HG02642 (cell line): ENCODE data around the gene DIP2A.
"Not testable (repeated sequence)": the region's sequence is repeated elsewhere in the genome, so short reads cannot be mapped to it uniquely, and the experiment has no call there.

ENCODE experiments used
- ATAC-seq: cut with Tn5 transposase; IDR thresholded peaks from one replicate; pipeline ENCODE4 v1.9.1; 2021; ENCODE audit warnings: mild to moderate bottlenecking; ENCODE audit not compliant: unreplicated experiment, poor library complexity

The DIP2A gene

DNA sequence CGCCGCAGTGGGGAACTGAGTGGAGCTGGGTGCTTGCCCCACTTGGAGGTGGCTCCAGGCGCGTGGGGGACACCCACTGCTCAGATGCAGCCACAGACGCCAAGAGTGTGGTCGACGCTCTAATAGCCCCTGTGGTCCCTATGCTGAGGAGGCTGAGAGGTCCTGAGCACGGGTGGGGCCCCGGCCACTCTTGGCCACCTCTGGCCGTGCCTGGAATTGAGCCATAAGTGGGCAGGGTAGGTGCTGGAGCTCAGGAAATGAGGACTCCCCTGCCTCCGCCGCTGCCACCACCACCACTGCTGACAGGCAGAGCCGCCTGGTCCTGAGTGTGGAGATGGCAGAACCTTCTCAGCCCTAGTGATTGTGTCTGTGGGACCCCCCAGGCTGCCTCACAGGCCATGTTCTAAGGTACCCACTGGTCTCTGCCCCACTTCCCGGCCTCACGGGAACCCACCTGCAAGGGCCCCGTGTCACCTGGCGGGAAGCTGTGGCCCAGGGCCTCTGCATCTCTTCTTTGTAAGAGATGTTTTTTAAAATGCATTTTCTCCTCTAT, 34.6 kb upstream of the DIP2A start:
- ATAC-seq: no peak

DNA sequence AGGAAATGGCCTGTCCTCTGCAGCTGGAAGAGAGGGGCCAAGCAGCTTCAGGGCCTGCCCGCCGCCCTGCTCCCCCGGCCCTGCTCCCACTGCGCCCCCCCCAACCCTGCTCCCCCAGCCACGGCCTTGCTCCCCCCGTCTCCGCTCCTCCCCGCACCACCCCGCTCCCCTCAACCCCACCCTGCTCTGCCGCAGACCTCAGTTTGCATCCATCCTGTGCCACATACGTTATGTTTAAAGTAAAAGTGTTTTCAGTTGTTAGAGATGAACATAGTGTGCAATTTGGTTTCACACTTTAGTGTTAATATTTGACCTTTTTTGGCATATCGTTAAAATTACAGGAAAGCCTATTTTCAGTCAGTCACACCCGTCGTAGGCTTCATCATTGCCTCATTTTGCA, 34.1 kb upstream of the DIP2A start:
- no peak for ATAC-seq

DNA sequence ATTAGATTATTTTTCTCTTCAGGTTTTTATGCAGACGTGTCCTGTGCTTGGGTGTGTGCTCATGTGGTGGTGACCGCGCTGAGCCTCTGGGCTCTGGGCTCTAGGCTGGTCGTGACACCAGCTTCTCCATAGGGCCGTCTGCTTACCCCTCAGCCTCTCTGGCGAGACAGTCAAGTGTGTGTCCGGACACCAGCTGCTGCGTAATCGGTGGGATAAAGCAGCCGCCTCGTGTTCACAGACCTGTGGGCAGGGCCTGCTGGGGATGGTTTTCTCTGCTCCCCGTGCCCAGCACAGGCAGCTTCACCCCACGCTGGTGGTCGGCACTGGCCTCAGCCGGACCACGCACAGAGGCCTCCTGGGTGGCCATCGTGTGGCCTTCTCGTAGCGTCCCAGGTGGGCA, 33.6 kb upstream of the DIP2A start:
- no peak for ATAC-seq

DNA sequence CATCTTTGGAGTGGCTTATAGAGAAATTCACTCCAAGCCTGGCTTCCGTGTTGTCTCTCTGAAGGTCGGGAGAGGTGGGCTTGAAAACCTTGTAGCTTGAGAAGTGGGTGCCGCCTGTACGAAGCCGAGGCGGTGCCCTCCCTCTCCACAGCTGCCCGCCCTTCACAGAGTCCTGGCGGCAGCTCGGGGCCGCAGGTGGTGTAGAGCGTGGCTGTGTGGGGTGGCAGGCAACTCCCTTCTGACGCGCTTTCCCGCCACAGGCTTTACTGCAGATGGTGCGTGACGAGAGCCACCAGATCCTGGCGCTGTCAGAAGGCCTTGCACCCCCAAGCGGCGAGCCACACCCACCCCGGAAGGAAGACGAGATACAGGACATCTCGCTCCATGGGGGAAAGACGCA, 33.1 kb upstream of the DIP2A start:
- ATAC-seq: no peak

DNA sequence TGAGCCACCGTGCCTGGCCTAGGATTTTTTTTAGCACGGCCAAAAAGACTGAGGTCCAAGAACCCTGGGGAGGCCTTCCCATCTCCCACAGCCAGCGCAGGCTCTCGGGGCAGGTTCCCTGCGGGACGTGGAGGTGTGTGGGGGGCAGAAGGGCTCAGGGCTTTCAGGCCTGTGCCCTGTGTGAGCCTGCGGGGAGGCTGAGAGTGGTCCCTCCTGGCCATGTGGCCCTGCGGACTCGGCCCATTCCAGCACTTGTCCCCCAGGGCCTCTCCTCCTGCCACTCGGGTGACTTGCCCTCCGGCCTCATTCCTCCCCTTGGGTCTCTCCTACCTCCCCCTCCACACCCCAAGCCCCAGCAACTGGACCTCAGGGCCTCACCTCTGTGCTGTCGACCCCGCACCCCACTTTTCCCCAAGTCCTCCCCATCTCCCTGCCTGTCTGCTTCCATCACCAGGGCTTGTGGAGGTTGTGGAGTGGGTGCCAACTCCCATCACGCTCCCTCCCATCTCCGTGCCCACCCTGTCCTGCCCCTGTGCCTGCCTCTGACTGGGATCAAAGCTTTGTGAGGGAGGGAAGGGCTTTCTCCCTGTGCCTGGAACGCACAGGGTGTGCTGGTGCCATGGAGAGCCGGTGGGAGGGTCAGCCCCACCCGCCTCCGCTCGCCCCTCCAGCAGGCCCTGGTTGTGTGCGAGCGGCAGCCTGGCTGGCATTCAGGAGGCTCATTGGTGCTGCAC, 32.2 kb upstream of the DIP2A start:
- no peak for ATAC-seq

DNA sequence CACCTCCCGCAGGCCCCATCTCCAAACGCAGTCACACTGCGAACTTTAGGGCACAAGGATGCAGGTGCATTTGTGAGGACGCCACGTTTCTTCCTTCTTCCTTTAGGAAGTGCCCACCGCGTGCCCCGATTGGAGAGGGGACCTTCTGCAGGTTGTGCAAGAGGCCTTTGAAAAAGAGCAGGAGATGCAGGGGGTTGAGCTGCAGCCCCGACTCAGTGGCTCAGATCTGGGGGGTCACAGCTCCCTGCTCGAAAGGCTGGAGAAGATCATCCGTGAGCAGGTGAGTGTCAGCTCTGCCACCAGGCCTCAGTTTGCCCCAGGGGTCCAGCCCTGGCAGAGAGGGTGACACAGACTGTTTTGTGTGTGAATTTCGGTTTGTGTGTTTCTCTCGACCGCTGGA, 31.2 kb upstream of the DIP2A start:
- no peak for ATAC-seq

DNA sequence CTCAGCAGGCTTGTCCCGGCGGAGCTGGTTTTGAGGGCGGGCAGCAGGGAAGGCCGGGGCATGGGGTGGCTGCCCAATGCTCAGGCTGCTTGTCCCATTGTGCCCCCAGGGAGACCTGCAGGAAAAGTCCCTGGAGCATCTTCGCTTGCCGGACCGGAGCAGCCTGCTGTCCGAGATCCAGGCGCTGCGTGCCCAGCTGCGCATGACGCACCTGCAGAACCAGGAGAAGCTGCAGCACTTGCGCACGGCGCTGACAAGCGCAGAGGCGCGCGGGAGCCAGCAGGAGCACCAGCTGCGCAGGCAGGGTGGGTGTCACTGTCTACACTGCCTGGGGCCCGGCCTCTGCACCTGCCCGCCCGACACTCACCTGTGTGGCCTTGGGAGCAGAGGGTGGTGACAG, 30.4 kb upstream of the DIP2A start:
- no peak for ATAC-seq

DNA sequence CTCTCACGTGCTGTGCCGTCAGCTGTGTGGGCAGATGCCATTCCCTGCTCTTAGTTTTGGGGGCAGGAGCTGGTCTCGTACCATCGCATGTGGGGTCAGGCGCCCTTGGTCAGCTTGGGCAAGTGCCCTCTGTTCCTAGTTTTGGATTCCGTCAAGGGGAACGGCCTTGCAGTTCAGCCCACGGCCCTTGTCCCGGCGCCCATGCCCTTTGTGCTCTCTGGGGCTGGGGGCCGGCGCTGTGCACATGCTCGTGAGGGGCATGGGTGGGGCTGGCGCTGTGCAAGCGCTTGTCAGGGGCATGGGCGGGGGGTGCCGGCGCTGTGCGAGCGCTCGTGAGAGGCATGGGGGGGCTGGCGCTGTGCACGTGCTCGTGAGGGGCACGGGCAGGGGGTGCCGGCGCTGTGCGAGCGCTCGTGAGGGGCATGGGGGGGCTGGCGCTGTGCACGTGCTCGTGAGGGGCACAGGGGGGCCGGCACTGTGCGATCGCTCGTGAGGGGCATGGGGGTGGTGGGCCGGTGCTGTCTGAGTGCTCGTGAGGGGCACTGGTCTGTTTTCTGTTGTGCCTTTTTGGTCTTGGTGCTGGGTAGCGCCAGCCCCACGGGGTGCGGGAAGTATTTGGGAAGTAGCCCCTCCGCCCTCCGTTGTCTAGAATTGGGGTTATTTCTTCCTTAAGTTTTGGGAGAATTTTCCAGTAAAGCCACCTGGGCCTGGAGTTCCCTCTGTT, 29.5 kb upstream of the DIP2A start:
- ATAC-seq: no peak

DNA sequence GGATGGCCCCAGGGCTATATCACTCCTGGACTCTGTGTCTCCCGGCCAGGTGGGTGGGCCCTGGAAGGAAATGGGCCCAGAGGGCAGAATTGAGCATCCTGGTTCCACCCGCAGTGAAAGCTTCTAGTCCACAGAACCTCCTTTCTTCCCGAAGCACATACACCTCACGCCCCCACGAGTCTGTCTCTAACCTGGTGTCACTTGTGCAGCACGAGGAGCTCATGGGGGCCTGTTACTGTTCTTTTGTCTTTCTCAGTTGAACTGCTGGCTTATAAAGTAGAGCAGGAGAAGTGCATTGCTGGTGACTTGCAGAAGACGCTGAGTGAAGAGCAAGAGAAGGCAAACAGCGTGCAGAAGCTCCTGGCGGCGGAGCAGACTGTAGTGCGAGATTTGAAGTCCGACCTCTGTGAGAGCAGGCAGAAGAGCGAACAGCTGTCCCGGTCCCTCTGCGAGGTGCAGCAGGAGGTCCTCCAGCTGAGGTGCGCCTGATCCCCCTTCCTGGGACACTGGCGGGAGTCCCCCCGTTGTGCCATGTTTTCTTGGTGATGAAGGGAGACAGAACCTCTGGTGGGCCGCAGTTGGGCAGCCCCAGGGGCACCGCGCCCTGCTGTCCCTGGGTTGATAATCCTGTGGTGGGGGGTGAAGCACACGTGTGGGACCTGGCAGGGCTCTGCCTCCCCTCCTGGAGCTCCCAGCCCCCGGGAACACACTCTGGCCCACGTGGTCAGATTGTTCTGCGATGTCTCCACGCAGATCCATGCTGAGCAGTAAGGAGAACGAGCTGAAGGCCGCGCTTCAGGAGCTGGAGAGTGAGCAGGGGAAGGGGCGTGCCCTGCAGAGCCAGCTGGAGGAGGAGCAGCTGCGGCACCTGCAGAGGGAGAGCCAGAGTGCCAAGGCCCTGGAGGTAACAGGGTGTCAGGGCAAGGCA, 28.7 kb upstream of the DIP2A start:
- no peak for ATAC-seq

DNA sequence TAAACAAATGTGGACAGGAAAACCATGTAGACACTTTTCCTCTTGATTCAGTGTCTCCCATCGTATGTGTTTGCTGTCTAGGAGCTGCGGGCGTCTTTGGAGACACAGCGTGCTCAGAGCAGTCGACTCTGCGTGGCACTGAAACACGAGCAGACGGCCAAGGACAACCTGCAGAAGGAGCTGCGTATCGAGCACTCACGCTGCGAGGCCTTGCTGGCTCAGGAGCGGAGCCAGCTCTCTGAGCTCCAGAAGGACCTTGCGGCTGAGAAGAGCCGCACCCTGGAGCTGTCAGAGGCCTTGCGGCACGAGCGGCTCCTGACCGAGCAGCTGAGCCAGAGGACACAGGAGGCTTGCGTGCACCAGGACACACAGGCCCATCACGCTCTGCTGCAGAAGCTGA, 27.2 kb upstream of the DIP2A start:
- no peak for ATAC-seq

DNA sequence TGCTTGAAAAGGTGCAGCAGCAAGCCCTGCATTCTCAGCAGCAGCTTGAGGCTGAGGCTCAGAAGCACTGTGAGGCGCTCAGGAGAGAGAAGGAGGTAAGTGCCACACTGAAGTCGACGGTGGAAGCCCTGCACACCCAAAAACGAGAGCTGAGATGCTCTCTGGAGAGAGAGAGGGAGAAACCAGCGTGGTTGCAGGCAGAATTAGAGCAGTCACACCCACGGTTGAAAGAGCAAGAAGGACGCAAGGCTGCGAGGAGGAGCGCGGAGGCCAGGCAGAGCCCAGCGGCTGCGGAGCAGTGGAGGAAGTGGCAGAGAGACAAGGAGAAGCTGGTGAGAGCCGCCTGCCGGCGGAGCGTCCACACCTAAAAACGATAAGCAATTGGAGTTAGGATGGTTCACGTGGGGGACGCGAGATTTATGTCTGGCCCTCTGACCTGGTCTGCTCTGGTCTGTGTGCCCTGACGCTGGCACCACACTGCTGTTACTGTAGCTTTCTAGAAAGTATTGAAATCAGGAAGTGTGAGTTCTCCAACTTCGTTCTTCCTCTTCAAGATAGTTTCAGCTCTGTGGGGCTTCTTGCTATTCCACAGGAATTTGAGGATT, 26.7 kb upstream of the DIP2A start:
- ATAC-seq: no peak

DNA sequence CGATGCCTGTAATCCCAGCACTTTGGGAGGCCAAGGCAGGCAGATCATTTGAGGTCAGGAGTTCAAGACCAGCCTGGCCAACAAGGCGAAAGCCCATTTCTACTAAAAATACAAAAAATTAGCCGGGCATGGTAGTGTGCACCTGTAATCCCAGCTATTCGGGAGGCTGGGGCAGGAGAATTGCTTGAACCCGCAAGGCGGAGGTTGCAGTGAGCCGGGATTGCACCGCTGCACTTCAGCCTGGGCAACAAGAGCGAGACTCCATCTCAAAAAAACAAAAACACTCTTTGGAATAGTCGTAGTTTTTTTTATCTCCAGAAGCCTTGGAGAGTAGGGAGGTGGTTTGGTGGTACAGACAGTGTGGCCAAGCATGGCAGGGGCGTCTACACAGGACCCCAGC, 25.6 kb upstream of the DIP2A start:
- ATAC-seq: not testable (repeated sequence)

DNA sequence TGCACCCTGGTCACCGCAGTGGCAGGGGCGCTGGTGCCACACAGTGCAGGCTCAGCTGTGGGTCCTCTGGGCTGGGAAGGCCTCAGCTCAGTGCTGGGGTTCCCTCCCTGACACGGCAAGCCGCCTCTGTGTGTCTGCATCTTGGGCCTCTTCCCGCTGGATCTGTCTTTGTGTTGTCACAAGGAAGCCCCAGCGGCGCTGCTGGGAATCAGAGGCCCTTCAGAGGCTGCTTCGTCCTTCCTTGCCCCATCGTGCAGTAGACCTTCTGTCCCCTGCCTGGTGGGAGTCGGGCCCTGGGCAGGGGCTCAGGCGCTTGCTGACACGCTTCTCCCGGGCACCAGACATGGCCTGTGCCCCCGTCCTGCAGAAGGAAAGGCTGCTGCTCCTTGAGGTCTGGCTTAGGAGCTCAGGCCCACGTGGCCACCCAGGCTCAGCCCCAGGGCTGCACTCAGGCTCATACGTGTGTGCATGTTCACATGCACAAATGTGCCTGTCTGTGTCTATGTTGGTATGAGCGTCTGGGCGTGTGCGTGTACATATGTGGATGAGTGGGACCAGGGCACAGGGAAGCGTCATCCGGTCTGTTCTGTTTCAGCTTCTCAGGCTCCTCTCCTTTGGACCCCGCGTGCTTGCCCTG, 24.3 kb upstream of the DIP2A start:
- ATAC-seq: no peak

DNA sequence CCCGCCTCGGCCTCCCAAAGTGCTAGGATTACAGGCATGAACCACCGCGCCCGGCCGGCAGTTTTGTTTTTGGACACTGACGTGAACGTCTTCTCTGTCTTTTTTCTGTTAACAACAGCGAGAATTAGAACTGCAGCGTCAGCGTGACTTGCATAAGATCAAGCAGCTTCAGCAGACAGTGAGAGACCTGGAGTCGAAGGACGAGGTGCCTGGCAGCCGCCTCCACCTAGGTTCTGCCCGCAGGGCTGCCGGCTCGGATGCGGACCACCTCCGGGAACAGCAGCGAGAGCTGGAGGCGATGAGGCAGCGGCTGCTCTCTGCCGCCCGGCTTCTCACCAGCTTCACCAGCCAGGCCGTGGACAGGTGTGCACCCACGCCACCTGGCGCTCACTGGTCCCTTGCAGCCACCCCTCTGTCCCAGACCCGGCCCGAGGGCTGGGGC, 22.9 kb upstream of the DIP2A start:
- ATAC-seq: no peak

DNA sequence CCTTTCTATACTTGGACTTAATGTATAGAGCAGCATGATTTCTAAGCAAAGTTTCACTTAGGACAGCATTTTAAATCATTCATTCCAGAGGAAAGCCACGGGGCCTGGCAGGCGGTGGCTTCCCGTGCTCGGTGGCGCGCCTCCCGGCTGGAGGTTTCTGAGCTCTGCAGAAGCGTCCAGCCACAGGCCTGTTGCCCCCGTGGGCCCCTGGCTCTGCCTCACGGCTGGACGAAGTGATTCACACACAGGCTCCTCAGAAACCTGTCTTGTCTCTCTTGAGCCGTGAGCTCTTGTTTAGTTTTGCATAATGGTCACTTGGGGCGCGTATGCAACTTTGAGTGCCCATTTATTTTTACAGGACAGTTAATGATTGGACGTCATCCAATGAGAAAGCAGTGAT, 22.1 kb upstream of the DIP2A start:
- ATAC-seq: no peak

DNA sequence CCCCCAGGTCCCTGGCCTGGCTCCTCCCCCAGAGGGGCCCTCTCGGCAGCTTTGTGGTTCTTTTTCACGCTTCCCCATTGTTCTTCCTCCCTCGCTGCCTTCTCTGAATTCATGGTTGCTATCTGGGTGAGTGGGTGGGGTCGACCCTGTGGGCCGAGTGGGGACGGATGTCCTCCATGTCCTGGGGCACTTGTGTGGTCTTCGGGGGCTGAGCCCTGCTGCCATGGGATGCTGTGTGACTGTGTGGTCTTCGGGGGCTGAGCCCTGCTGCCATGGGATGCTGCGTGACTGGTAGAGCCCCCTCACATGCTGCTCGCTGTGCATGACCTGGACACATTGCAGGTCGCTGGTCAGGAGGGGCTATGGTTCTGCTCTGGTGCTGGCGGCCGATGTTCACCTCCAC, 21.6 kb upstream of the DIP2A start:
- no peak for ATAC-seq

DNA sequence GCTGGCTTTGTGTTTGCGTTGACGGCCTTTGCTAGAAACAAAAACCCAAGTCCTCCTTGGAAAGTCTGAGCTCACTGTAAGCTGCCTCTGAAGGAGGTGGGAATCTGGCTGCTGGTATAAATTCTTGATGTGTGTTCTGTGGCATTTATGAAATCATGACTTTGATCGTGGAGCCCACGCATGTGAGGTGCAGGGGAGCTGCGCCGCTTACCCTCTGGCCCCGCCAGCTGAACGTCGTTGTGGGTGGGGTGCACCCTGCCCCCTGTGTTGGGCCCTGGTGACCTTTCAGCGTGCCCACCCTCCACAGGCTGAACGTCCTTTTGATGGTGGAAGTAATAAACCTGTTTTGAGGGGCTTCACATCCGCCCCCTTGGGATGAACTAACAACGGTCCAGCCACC, 21.2 kb upstream of the DIP2A start:
- ATAC-seq: no peak

DNA sequence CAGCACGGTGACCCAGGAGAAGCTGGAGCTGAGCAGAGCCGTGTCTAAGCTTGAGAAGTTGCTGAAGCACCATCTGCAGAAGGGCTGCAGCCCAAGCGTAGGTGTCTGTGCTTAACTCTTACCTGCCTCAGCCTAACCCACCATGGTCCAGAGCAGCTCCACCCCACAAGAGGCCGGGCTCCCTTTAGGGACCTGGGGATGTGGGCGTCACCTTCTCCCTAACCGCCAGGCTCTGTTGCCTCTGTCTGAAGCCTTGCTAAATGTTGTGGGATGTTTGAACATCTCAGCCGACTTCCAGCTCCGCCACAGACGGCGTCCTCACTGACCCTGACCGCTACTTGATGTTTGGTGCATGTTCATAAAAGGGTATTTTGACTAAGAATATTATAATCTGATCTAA, 20.4 kb upstream of the DIP2A start:
- no peak for ATAC-seq

DNA sequence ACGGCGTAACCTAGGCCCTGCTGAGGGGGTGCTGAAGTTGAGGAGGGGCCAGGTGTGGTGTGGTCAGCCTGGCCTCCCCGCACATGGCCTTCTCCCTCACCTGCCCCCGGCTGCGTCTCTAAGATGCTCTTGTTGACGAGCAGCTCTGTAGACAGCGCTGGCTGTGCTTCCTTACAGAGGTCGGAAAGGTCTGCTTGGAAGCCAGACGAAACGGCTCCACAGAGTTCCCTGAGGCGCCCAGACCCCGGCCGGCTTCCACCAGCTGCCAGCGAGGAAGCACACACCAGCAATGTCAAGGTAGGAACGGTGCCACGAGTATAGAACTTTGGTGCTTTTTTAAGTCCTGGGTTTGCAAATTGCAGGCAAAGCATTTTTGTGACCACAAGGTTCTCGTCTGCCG, 18.8 kb upstream of the DIP2A start:
- ATAC-seq: no peak

DNA sequence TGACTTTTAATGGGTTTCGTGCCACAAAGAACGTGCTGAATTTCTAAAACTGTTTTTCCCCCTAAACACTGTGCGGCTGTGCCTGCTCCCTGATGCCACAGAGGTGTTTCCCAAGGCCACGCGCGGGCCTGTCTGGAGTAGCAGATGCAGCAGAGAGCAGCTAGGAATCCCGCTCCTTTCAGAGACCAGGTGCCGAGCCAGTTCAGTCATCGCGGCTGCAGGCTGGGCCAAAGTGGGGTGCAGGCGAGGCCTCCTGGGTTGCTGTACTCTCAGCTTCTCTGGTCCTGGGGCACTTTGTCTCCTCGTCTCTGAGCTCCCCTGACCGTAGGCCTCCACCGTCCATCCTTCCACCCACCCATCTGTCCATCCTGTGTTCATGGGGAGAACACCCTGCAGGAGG, 17.4 kb upstream of the DIP2A start:
- no peak for ATAC-seq
